Suprapubic skin (tissue), 4 donors: ENCODE data around the gene ACSL3.

Experiments
- CTCF ChIP-seq, 2 donors: fragments of 200-600 bp in 1 of 2; fragments of 450-650 bp in 1 of 2; sonication (generic) in 1 of 2; IDR thresholded peaks; one replicate each; pipeline ENCODE4 v1.5.1; 2016 to 2019; ENCODE audit warnings: antibody characterized with exemption in 2 of 2, mild to moderate bottlenecking in 1 of 2, moderate library complexity in 1 of 2
- EP300 ChIP-seq: sonication (generic); formaldehyde crosslinking; IDR thresholded peaks from one replicate; pipeline ENCODE4 v1.6.1; 2017; ENCODE audit warnings: antibody characterized with exemption
- POLR2A ChIP-seq, 2 donors: fragments of 450-650 bp; IDR thresholded peaks; one replicate each; pipeline ENCODE4 v1.6.1; 2017; ENCODE audit warnings: antibody characterized with exemption in 2 of 2, mild to moderate bottlenecking in 2 of 2, moderate library complexity in 2 of 2
- POLR2AphosphoS5 ChIP-seq, 3 donors: sonication (generic); formaldehyde crosslinking; IDR thresholded peaks; one replicate each; pipeline ENCODE4 v1.6.1; 2017; ENCODE audit warnings: antibody characterized with exemption in 3 of 3

- TF ChIP-seq CTCF (IDR thresholded peaks at IDR 0.05) (peak in 1 of 2 donors; percentile 4), POLR2A (IDR thresholded peaks at IDR 0.05) (no peak), EP300 (no peak), POLR2AphosphoS5 (IDR thresholded peaks at IDR 0.05) (no peak)
These were observed 54.5 kb downstream of the ACSL3 start for GRCh38 chr2:222915092-222915957.
